Measurements from ENCODE around the gene LANCL3.

The LANCL3 gene

DNA sequence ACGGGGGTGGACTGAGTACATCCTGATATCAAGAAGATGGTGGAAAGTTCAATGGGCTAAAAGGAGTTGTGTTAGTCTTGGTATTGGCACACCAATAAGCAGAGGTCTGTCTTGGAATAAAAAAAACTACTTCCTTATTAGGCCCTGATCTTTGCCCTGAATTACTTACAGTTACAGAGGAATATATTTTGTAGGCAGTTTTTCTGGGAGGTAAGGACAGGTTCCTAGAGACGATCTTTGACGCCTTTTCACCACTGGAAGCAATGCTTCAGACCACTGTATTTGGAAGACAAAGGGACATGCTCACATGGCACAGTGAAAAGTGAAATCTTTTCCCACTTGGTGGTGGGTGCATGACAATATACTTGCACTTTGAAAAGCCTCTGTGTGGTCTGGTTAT is 113.5 kb downstream of the LANCL3 start:
- DNase-seq, result no peak

DNA sequence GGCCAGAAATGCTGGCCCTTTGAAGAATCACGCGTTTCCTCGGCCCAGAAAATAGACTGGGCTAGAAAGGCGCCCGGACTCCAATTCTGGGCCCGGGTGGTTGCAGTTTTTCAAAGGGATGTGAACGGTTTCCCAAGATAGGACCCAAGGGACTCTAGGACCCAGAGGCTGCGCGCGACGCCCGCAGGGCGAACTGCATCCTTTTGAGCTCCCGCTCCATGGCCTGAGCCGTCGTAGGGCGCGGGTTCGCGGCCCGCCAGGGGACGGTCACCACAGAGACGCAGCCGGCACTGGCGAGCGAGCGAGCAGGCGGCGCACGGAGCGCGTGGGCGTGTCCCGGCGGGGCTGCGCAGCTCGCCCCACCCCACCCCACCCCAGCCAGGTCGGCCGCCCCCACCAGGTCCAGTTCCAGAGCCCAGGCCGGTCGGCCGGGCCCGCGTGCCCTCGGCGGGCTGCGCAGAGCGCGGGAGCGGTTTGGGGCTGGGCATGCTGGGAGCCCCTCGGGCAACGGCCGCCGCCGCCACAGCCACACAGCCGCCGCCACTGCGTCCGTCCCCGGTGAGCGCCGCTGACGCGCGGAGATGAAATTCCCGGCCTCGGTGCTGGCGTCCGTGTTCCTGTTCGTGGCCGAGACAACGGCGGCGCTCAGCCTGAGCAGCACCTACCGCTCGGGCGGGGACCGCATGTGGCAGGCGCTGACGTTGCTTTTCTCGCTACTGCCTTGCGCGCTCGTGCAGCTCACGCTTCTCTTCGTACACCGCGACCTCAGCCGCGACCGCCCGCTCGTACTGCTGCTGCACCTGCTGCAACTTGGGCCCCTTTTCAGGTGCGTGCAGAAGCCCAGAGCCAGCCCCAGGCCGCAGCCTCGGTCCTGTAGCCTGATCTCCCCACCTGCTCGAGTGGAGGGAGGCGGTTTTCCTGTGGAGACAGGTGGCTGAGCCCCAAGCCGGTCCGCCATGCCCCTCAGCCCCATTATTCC is 114.2 kb downstream of the LANCL3 start, which contains the start of gene XK:
TSS of gene XK (plus strand) at position 411 of the 979 bp plus-strand sequence. CDS start at position 582, 171 bp downstream.
- DNase-seq, result no peak

DNA sequence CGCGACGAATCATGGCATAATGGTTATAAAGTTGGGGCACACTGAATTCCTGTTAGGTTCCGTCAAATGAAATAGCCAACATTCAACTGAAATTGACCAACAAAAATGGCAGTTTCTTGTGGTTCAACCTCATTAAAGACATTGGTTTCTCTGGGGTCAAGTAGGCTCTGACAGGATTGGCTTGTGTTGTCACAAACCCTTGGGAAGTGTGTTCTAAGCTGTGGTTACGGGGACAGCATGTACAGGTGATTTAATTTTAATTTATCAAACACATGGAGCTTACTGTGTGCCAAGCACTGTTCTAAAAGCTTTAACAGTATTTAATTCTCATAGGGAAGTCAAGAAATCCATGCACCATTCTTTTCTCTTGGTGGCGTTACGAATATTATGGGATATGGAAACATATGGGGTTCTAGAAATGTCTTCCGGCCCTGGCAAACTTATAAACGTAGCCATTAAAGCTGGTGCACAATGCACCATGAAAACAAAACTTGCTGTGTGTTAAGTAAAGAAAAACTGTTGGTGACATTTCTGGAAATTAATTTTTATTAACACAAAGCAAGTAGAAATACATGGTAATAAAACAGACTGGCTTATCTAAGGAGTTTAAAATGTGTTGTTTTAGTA is 115.0 kb downstream of the LANCL3 start:
- DNase-seq, result no peak

DNA sequence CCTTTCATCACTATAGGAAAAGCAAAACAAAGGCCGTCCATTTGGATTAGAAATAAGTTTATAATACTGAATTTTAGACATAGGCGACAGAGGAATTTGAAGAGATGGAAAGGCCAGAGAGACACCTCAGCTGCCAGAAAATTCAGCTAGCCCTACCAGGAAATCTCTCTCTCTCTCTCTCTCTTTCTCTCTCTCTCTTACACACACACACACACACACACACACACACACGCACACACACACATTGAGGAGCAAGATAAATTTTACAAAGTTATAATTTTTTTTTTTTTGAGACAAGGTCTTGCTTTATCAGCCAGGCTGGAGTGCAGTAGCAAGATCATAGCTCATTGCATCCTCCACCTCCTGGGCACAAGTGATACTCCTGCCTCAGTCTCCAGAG is 115.5 kb downstream of the LANCL3 start:
- no peak for DNase-seq

DNA sequence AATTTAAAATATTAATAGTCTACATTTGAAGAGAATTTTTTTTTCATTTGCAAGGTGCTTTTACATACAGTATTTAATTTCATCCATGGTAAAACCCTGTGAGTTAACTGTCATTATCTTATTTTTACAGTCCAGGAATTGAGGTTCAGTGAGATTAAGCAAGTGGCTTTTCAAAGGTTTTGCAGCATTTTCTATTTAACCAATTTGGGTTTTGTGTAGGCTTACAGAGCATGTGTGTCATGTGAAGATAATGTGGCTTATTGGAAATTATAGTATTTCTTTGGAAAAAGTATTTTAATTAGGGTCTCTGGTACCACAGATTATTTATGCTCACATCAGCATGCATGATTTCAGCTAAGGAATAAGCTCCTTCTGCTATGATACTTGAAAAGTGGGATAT is 118.7 kb downstream of the LANCL3 start:
- no peak for DNase-seq

DNA sequence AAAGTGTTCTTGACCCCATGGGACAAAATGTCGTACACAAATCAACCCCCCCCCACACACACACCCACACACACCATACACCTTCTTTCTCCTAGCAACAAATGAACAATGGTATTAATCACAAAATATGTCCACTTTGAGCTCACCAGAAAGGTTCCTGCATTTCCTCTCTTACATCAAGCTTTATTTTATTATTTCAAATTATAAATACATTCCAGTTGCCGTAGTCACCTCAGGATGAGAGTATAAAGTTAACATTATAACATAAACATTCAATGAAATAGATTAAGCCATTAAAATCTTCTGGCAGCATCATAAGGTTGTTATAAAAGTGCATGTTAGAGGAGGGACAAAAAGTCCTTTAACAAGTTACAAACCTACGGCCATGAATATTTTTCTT is 121.5 kb downstream of the LANCL3 start:
- DNase-seq, result no peak

DNA sequence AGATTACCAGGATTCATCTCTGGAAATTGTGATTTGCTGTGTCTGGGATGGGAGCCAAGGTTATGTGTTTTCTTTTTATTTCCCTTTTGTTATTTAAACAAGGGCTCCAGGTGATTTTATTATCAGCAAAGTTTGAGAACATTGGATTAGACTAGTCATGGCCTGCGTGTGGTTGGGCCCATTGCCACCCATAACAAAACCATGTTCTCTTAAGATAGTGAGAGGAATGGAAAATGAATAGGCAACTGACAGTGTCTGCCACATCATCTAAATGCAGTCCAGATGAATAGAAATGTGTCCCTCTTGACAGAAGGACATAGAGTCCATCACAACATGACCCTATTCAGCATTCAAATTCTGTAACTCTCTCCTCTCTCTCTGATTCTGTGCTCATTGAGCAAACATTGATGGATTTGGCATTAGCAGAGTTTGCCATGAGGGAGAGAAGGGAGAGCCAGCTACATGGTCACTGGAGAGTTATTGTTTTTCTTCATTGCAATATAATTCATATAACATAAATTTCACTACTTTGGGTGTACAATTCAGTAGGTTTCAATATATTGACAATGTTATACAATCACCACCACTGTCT is 125.8 kb downstream of the LANCL3 start:
- no peak for DNase-seq

DNA sequence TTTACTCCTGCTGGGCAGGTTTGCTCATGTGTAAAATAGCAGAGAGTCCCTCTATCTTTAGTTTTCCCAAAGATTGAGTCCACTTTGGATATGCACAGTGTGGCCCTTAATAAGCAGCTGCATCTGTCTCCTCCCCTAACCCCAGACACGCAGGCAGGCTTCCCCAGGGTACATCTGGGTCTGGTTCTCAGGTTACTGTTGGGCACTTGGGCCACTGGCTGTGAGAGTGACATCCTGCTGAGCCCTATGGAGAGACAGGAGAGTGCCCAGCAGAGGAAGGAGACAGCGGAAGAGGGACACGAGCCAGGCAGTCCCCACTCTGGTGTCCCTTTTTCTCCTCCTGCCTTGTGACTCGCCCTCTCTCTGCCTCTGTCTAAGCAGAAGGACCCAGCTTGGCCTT is 130.1 kb downstream of the LANCL3 start:
- no peak for DNase-seq

DNA sequence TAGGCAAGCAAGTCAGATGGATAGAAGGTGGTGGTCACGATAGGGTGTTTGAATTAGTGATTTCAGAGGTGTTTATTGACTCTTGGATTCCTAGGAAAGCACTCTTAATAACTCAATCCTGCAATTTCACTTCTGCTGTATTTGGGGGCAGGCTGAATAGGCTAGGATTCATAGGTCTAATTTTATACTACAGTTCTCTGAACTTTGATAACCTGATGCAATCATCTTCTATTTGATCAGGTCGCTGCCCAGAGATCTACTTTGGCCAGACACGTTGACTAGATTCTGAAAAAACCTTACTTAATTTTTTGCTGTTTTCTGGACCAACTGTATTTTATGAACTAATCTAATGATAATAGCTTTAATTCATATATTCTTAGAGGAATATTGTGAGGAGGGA is 140.5 kb downstream of the LANCL3 start:
- DNase-seq, result no peak

DNA sequence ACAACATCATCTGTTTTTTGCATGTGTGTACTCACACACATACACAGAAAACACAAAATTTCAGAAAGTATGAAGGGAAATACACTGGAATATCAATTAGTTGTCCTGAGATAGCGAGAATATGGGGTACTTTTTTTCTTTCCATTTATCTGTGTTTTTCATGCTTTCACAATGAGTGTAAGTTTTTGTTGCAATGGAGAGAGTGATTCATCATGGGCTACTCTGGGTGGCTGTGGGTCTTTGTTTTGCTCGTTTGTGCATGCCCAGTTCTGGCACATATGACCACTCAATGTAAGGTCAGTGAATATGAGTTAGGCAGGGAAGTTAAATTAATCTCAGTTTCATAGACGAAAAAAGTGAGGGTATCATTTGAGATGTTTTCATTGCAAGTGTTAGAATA is 141.0 kb downstream of the LANCL3 start:
- DNase-seq, result no peak

DNA sequence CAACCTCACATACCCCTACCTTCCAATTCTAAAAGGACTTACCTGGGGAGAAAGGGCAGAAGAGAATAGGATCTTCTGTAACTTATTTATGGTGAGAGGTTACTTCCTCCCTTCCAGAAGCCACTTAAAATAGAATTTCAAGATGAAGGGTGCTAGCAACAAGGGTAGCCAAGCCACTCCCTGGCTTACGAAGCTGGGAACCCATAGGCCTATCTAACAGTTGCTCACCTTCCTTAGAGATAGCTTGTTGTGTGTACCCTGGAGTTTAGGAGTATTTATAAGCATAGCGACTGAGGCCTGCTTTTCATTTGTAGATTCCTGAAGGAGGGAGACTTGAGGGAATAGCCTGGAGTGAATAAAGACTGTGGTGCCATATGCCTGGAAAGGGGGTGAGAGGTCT is 143.0 kb downstream of the LANCL3 start:
- no peak for DNase-seq

DNA sequence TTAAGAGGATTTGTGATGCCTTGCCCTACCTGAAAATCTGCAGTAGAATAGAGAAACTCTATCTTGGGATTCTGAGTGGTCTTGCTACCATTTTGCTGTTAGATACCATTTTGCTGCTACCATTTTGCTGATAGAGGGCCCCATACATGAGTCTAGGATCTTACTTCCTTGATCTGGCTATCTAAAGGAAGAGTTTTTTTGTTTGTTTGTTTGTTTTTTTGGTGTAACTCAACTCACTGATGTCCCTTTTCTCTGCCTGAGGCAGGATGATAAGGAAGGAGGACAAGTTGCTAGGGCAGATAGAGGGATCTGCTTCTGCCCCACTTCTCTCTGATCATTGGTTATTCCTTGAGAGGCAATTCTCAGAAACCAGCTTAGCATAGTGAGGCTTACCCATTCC is 145.1 kb downstream of the LANCL3 start:
- no peak for DNase-seq

DNA sequence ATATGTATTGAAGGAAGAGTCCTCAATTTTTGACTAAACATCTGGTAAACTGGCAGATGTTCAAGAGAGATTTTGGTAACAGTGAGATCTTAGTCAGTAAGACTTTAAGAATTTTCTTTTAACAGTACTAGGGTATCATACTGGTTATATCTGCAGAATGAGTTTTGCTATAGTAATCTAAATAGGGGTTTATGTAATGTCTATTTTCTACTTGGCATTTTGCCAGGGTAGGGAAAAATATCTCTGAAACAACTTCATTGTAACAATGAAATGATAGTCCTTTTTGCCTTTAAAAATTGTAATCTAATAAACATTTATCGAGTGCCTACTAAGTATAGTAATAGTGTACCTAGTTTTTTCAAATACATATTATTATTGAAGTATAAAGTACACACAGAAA is 146.2 kb downstream of the LANCL3 start:
- DNase-seq, result no peak

DNA sequence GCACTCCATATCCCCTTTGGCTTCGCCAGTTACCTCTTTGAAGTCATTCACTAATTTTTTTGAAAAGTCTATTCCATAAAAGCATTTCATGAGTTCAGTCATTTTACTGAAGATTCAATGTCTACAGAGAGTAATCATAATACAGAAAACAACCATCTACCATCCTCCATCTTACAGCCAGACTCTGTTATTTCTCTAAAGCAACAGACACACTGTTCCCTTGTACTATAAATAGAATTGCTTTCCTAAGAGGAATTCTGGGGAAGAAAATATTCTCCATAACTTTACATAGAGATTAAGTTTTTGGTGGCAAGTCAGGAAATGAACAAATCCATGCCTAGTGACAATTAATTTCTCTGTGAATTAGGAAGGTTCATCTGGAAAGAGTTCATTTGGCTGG is 151.1 kb downstream of the LANCL3 start:
- no peak for DNase-seq

DNA sequence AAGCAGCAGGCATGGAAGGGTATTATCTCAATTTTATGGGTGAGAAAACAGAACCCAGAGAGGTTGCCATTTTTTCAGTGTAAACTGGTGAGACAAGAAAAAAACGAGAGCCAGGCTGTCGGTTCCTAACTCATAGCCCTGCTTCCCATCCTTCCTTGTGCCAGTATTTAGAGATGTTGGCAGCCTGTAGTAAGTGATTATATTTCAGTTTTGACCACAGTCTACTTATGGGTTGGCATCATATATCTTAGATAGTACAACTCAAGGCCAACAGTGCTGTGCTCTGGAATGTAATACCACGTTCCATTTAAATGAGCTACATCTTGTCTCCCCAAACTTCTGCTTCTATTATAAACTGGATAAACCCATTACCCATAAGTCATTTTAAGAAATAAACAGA is 154.9 kb downstream of the LANCL3 start:
- no peak for DNase-seq

Measured in cortex of kidney (tissue), 1 donor.